NCI-H345 treated with DMSO at 0.1 percent for 48 hours (cell line): ENCODE results near the gene NRXN3.

Source experiments
- DNase-seq: peaks from one replicate; lab custom pipeline; 2025; ENCODE audit not compliant: unreplicated experiment; lab: John Stamatoyannopoulos, UW

The NRXN3 gene

DNA sequence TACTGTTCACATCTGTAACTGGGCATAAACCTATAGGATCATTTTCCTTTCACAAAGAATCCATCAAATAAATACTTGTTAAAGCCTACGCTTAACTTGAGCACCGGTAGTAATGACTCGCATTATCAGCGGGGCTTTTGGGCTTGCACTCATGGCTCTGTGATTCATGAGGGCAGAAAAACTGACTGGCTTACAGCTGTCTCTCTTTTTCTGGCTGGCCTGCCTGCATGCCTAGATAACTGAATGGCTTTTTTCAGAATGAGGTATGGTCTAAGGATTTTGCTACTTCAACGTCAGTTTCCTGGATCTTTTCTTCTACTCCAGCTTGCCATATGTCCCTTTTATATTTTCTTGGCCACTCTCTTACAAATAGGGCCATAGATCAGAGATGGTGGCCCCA is 531.1 kb downstream of the NRXN3 start:
- DNase-seq, result no peak

DNA sequence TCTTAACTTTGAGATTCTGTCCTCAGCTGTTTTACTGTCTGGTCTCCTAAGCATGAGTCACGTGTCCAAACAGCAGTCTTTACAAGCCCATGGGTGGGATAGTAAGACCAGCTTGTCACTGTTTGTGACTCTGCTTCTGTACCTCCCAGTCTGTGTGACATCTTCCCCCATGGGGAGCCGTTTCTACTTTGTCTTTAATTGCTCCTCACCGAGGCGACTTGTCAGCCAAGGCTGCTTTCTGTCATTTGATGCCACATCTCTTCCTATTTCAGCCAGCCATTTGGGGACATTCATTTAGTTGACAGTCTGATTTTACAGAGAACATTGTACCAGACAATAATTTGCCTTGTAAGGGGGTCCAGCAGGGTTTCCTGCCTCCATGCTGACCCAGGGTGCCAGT is 534.8 kb downstream of the NRXN3 start:
- no peak for DNase-seq

DNA sequence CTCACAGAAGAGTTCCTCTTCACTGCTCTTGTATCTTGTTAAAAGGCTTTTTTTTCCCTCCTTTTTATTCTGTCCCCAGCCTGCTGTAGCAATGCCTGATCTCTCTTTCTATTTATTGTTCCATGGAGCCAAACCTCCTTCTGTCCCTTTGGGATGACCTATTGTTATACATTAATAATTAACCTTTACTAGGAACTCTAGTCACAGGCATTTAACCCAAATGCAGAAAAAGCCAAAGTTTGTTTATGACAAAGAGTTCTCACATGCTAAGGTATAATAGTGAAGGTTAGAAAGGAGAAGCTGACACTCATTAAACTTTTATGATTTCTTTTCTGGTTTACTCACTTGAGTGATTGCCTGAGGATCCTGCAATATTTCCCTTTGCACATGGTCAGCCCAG is 535.8 kb downstream of the NRXN3 start:
- no peak for DNase-seq

DNA sequence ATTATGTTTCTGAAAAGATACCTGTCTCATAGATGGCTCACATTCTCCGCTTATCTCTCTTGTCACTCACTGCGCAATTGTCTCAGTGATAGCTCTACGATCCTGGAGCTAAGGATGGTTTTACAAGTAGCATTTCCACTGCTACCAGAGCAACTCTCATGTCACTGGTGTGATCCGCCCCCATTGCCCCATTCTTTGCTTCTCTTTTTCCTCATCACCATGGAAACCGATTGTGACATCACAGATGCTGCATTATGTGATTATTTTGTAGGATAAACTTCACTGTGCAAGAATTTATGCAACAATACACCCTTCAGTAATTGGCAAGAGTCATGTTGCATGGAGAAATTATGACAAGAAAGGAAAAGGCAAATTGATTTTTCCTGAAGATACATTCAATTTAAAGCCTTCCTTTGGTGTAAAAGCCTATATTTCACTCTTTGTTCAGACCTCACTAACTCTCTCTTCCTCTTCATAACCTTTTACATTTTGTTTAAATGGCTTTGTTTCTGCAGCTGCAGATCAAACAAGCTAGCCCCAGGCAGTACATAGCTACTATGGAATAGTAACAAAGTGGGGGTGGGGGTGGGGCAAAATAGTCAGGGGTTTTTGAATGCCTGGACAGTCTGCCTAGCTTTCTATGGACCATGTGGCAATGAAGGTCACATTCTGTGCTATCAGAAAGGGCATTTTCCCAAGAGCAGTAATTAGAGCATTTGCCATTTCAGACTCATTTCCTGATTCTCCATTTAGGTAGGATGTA is 539.8 kb downstream of the NRXN3 start:
- DNase-seq, result no peak

DNA sequence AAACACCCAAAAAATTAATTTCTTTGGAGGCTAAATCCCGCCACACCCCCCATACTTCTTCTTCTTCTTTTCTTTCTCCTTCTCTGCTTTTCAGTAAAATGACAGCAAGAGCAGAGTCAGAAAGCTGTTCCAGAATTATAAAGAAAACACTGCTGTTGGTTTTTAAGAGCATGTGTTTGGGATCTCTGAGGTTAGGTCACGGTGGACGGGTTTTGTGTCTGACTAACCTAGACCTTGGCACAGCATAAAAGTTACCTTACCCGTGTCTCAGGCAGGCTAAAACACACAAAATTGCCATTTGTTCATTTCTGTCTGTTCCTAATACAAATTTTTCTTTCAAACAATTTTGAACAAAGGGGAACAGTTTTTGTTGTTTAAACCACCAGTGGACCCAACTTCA is 540.8 kb downstream of the NRXN3 start:
- no peak for DNase-seq

DNA sequence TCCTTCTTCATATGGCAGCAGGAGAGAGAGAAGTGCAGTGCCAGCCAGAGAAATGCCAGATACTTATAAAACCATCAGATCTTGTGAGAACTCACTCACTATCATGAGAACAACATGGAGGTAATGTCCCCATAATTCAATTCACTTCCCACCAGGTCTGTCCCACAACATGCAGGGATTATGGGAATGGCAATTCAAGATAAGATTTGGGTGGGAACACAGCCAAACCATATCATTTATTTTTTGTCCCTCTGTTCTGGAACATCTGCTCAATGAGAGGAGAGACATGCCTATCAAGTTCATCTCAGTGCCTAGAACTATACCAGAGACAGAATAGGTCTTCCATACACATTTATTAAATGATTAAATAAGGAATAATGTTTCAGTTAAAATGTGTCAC is 543.5 kb downstream of the NRXN3 start:
- no peak for DNase-seq

DNA sequence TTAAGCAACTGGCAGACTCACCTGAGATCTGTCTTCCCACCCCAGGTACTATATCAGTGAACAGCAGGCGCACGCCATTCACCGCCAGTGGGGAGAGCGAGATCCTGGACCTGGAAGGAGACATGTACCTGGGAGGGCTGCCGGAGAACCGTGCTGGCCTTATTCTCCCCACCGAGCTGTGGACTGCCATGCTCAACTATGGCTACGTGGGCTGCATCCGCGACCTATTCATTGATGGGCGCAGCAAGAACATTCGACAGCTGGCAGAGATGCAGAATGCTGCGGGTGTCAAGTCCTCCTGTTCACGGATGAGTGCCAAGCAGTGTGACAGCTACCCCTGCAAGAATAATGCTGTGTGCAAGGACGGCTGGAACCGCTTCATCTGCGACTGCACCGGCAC is 544.5 kb downstream of the NRXN3 start:
- no peak for DNase-seq

DNA sequence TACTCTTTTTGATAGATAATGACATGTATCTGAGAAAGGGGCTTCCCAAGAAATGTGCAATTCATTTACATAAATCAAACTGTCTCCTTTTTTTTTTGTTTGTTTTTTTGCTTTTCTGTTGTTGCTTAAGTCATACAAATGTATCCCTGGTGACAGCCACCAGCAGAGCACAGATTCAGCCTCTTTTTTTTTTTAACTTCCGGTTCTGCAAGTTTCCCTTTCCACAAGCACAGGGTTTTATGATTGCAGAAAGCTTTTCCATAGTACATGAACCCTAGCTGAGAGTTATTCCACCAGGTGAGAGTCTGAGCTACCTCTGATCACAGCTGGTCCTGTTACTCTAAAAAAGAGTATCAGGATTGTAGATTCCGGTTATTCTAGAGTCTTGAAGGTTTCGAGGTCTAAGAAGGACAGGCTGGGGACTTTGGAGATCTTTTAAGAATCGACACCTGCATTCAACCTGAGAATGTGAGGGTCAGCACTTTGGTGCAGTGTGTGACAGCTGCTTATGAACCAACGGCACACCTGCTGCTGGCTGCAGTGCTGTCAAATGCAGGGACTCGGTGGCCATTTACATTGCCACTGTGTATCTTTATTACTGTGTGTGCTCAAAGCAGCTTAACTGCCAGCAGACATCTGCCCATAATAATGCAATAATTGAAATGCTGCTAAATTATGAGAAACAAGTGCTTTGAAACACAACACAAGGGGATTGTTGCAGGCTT is 551.7 kb downstream of the NRXN3 start:
- DNase-seq, result peak; percentile 2

DNA sequence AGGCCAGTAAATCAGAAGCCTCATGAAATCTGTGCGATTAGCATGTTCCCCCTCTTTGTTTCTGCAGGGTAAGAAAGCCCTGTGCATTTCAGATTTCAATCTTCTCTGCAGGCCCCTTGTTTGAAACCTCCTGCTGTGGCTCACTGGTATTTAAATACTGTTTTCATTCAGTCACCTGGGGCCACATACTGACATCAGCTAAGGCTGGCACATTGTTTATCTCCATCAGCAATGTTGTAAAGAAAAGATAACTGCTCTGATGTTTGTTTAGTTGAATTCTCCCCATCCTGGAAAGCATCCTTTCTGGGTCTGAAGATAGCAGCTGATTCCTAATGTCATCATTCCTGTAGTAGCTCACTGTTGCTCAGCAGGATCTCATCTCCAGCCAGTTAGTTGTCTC is 554.9 kb downstream of the NRXN3 start:
- DNase-seq, result peak; percentile 89

DNA sequence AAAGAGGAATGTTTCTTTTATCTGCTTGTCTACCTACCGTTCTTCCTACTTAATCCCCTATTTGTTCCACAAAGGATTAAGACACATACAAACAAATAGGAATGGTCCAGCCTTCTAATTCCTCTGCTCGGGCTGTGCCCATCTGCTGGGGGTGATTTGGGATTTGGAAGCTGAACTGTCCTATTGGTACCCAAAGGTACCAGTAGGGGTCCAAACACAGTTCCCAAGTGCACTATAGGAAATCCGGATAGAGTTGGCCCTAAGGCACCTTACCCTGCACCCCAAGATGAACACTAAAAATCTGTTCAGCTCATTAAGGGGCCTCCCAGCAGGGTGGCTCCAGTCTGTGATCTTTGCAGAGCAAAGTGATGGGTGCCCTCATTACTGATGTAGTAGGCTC is 566.9 kb downstream of the NRXN3 start:
- DNase-seq, result no peak

DNA sequence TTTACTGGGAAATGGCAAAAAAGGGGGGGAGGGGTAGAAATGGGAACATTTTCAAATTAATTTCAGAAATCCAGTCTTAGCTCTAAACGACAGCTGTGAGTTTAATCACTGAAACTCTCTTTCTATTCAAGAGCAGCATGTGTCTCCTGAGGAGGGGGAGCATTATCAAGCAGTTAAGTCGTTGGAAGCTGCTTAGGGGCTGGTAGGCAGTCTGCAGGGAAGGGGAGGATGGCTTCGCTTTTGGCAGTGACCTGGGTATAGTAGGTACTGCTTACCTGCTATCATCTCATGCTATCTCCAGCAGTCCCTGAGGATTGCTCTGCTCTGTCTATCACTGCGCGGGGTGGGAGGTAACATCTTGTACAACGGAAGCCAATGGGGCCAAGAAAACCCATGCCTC is 567.4 kb downstream of the NRXN3 start:
- DNase-seq, result no peak

DNA sequence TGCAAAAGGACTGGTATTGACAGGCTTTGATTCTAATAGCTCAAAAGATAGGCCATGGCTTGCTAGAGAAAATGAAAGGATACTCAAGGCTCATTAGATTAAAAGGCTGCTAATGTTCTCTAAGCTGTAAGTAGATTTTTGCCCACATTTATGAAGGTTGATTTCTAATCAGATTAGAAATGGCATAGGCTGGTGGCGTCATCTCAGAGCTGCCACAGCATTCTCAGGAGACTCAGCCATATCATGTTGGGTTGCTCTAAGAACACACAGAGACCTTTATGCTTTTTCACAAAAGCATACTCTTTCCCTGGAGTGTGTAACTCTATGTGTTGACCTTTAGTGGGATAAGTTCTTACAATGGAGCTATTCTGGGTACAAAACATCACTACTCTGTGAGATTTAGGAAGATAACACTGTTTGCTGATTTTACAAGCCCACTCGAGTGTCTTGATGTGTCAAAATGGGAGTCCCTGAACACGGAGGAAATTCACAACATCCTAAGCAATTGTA is 576.0 kb downstream of the NRXN3 start:
- DNase-seq, result no peak

DNA sequence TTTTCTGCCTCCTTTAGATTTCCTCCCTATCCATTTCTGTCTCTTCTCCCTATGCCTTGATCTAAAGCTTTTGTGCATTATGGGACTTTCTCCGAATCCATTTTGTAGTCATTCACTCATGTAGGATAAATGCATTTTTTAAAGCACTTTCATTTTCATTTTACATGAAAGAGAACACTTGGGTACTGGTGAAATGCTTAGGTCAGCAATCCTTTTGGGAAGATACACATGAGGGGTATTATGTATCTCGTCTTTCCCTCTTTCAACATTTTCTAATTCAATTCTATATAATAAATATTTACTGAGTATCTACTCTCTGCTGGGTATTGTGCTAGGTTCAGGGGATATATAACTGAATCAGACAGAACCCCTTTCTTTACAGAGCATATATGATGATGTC is 577.6 kb downstream of the NRXN3 start:
- no peak for DNase-seq

DNA sequence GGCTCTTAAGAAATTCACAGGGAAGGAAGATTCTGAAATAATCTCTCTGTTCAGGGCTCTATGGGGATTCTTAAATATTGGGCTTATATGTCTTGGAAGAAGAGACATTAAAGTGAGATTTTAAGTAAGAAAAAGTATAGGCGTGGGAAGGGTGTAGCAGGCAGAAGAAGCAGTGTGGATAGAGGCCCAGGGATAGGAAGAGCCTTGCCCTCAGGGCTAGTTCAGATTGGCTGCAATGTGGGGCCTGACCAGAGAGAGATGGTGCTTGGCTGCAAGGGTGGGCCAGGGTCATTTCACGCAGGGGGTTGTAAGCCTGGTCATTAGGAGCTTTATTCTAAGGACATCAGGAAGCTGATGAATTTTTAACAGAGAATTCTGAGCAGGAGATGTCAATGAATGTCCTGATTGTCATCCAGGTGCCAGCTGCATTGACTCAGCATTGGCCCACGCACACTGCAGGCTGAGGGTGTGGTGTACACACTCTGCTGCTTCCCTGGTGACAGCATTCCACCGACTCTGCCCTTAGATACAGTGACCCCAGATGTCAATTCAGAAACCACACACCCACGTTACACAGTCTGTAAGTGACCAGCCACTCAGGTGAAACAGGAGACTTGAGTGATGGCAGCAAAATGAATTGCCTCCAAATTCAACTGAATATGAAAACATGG is 582.5 kb downstream of the NRXN3 start:
- no peak for DNase-seq

DNA sequence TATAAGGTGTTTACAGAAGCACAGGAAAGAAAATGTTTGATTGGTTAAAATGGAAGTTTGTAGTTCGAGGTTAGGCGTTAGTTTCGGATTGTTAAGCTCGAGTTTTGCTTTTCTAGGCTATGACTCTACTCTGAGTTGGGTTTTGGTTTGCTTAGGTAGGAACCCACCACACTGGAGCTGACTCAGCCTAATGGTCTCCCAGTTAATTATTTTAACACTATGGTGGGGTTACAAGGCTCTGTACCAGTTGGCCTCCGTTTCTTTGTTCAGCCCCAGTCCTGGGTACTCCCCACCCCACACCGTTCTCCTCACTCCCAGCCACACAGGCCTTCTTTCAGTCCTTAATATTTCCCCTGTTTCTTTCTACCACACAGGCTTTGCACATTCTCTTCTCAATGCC is 583.9 kb downstream of the NRXN3 start:
- no peak for DNase-seq

DNA sequence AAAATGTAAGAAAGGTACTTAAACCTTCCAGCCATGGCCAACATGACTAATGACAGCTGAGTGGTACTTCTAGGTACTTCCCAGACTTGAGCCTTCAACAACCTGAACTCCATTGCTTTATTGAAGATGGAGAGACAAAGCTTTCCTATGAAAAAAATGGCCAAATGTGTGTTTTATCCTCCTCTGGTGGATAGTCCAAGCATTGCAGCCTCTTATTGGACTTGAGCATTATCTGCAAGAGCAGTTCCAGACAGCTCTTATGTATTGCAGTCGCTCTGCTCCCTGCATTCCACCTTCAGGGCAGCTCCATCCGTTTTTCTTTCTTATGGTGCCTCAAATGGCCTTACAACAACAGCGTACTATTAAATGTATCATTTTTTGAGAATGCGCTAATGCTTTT is 588.2 kb downstream of the NRXN3 start:
- peak; percentile 7 for DNase-seq

DNA sequence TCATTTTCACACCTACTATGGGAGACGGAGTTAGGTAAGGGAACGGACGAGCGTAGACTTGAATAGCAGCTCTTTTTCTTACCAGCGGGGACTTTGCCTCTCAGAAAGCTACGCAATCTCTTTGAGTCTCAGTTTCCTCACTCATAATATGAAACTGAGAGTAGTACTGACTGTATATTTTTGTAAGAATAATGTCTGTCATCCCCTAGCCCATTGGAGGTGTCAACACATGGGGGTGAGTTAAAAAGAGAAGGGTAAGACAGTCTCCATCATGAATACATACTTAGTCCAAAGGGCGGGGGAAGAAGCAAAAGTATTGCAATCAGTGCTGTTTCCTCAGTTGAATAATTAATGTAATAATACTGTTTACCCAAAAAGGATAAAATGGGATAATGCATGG is 592.2 kb downstream of the NRXN3 start:
- DNase-seq, result no peak

DNA sequence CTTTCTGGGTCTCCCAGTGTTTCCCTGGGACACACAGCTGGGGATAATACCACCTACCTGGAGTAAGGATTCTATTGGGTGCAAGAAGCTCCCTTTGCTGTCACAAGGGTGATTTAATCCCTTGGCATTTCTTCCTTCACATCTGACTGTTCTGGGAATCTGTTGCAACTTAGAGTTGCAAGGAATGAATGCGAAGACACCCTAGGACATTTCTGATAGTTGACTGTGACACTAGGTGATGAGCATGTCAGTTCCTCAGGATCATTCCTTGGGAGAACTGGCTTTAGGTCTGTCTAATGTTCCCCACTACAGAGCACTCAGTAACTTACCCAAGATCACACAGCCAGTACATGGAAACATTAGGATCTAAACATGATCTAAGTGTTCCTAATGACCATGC is 593.6 kb downstream of the NRXN3 start:
- DNase-seq, result no peak

DNA sequence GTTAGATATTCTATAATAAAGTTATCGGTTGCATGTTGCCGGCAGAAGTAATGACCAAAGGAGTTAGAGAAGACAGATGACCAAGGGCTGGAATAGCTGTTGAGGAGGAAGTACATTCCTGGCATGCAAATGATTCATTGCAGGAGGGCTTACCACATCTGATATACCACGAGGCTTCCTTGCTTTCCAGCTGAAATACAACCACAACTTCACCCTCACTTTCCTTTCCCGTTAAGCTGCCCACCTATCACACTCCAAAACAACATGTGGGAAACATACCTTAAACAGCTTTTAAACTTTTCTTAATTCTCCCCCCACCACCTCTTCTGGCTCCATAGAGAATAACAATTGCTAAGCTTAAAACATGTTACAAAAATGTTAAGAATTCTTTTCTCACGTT is 594.1 kb downstream of the NRXN3 start:
- DNase-seq, result no peak

DNA sequence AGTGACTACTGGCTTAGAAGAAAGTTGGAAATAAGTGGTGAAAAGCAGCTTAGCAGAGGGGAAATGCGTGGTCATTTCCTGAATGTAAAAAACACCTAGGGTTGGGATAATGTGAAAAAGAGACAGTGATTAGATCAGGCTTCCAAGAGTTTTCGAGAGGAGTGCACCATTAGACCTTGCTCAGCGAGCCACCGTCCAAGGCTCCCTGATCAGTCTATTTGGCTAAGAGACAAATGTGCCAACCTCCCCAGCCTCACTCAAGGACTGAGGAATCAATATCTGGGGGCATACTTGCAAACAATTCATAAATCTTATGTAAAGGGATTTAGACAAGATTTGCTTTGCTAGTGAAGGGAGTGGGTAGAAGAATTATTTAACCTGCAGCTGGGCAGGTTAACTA is 594.5 kb downstream of the NRXN3 start:
- DNase-seq, result no peak

DNA sequence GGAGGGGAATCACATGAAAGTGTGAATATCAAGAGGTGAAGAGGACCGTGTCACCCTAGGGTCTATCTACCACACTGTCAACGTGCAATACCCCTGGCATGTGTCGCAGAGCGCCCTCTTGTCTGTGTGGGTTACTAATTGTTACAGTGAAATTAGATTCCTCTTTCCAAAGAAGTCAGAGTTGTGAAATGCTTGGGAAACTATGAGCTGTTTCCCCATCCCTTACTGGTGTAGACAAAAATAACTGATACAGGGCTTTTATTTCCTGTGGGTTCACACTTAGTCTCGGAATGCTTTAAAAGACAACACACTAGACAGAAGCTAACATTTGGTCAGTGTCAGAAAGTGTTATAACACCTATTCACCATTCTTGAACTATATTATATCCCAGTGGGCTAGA is 597.3 kb downstream of the NRXN3 start:
- DNase-seq, result no peak

DNA sequence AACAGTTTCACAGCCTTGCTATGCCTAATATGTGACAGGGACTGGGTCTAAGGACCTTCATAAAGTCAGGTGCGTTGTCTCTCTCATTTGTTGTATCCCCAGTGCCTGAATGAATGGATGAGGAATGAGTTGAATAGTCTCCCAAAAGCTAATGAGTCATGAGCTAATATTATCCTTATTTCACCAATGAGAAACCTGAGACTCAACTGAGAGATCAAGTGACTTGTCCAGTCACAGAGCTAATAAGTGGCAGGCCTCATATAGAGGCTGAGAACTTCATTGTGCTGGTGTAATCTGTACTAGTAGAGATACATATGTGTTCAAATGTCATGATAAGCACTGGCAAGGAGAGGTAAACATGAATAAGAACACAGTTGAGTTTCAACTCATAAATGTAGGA is 612.4 kb downstream of the NRXN3 start:
- no peak for DNase-seq
